ENCODE data around the gene KCTD20. TPM values are rescaled to one million over a fixed set of nuclear protein-coding genes. Genes with fewer than 3 reads are reported as not detected.
A peak's percentile ranks its signal among the peaks of the same experiment; 100 is the strongest.

Gene KCTD20
- total RNA-seq, 4 donors from 2014 or later, result 31.0 to 130 (median 46.4) TPM

GRCh38 chr6:36423101-36423824, 19.5 kb upstream of the KCTD20 start:
- peak overlapping the region; percentile 42 to 49 for H3K4me3 ChIP-seq
- TF ChIP-seq POLR2A (IDR thresholded peaks at IDR 0.05), result peak; percentile 56 to 76
- TF ChIP-seq, protein P1, sequence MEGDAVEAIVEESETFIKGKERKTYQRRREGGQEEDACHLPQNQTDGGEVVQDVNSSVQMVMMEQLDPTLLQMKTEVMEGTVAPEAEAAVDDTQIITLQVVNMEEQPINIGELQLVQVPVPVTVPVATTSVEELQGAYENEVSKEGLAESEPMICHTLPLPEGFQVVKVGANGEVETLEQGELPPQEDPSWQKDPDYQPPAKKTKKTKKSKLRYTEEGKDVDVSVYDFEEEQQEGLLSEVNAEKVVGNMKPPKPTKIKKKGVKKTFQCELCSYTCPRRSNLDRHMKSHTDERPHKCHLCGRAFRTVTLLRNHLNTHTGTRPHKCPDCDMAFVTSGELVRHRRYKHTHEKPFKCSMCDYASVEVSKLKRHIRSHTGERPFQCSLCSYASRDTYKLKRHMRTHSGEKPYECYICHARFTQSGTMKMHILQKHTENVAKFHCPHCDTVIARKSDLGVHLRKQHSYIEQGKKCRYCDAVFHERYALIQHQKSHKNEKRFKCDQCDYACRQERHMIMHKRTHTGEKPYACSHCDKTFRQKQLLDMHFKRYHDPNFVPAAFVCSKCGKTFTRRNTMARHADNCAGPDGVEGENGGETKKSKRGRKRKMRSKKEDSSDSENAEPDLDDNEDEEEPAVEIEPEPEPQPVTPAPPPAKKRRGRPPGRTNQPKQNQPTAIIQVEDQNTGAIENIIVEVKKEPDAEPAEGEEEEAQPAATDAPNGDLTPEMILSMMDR (IDR thresholded peaks at IDR 0.05), result peak; percentile 56 to 84 (median 66)
- H3K4me1 ChIP-seq, result no peaks in the 10 kb centered on the region
- no peaks in the 10 kb centered on the region for H3K9me3 ChIP-seq
- no peaks in the 10 kb centered on the region for H3K27me3 ChIP-seq
- peak; percentile 97 for DNase-seq
- H3K36me3 ChIP-seq, result no peaks in the 10 kb centered on the region
- peak overlapping the region; percentile 87 to 92 for H3K27ac ChIP-seq
- intact Hi-C loops (cut with DNase I; ENCODE audit: low total_unique reads), result no loop called here

DNA sequence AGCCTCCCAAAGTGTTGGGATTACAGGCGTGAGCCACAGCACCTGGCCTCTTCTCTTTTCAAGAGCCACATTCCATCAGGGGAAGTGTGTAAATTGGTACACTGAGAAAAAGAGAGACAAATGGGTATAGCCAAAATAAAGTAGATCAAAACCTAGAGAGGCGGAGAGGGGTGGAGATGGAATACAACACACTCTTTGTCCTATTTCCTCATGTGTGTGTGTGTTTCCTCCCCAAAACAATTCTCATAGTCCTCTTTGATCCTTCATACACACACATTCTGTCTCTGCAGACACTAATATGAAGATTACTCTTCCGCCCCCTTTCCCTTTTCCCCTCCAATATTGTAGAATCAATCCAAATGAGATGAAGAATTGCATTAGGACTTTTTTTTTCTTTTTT, 16.2 kb upstream of the KCTD20 start:
- no peaks in the 10 kb centered on the region for H3K36me3 ChIP-seq
- H3K27ac ChIP-seq, result no peak overlapping the region
- H3K4me3 ChIP-seq, result no peak overlapping the region
- H3K27me3 ChIP-seq, result no peaks in the 10 kb centered on the region
- DNase-seq, result no peak
- H3K9me3 ChIP-seq, result no peaks in the 10 kb centered on the region
- TF ChIP-seq, protein P1 (IDR thresholded peaks at IDR 0.05), result no peak
- no peak for TF ChIP-seq POLR2A (IDR thresholded peaks at IDR 0.05)
- intact Hi-C loops (cut with DNase I; ENCODE audit: low total_unique reads), result no loop called here
- H3K4me1 ChIP-seq, result no peaks in the 10 kb centered on the region

- Histone ChIP-seq H3K27ac (no peak overlapping the region), H3K4me3 (no peak overlapping the region), H3K27me3 (no peaks in the 10 kb centered on the region), H3K36me3 (no peaks in the 10 kb centered on the region), H3K4me1 (no peaks in the 10 kb centered on the region), H3K9me3 (no peaks in the 10 kb centered on the region)
- no peak for DNase-seq
- TF ChIP-seq POLR2A (IDR thresholded peaks at IDR 0.05), result no peak
- TF ChIP-seq, protein P1 (IDR thresholded peaks at IDR 0.05), result peak in 3 of 4 experiments; percentile 22 to 42 (median 27)
- intact Hi-C loops (cut with DNase I; ENCODE audit: low total_unique reads), result no loop called here
Observed at GRCh38 chr6:36428911-36429310, 13.9 kb upstream of the KCTD20 start.

GRCh38 chr6:36430351-36430750, 12.4 kb upstream of the KCTD20 start:
- no peaks in the 10 kb centered on the region for H3K27me3 ChIP-seq
- H3K4me1 ChIP-seq, result no peaks in the 10 kb centered on the region
- H3K27ac ChIP-seq, result no peak overlapping the region
- intact Hi-C loops (cut with DNase I; ENCODE audit: low total_unique reads), result no loop called here
- no peak overlapping the region for H3K4me3 ChIP-seq
- H3K9me3 ChIP-seq, result no peaks in the 10 kb centered on the region
- no peak for TF ChIP-seq POLR2A (IDR thresholded peaks at IDR 0.05)
- TF ChIP-seq, protein P1 (IDR thresholded peaks at IDR 0.05), result no peak
- H3K36me3 ChIP-seq, result no peaks in the 10 kb centered on the region
- no peak for DNase-seq

DNA sequence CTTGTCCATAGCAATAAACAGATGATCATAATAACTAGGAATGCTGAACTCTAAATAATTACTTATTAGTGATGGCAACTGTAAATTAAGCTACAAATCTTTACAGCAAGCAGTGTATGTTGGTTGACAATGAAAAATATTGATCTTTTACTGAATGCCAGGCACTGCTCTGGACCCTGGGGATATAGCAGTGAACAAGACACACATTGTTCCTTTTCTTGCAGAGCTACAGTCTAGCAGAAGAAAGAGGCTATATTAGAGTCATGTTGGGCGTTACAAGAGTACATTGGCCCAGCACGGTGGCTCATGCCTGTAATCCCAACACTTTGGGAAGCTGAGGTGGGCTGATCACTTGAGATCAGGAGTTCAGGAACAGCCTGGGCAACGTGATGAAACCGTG, 11.6 kb upstream of the KCTD20 start:
- no peaks in the 10 kb centered on the region for H3K36me3 ChIP-seq
- intact Hi-C loops (cut with DNase I; ENCODE audit: low total_unique reads), result no loop called here
- no peak overlapping the region for H3K4me3 ChIP-seq
- no peaks in the 10 kb centered on the region for H3K4me1 ChIP-seq
- no peak for DNase-seq
- H3K27ac ChIP-seq, result no peak overlapping the region
- no peaks in the 10 kb centered on the region for H3K9me3 ChIP-seq
- TF ChIP-seq, protein P1 (IDR thresholded peaks at IDR 0.05), result no peak
- no peak for TF ChIP-seq POLR2A (IDR thresholded peaks at IDR 0.05)
- H3K27me3 ChIP-seq, result no peaks in the 10 kb centered on the region
